ENCODE results near the gene THOC6. TPM values are rescaled to one million over a fixed set of nuclear protein-coding genes. Genes with fewer than 3 reads are reported as not detected.

THOC6 gene
- total and polyA plus RNA-seq, 2 donors (not counting 1 experiment from before 2014, with no cell fraction given) = 28.5 to 52.2 TPM

- Histone ChIP-seq H3K9ac (ENCODE audit: low read length) (no peak overlapping the region), H3K9me3 (ENCODE audit: control extremely low read depth in 1 of 3, control insufficient read depth in 2 of 3, insufficient read depth in 1 of 3, low read length in 2 of 3) (no peaks in the 10 kb centered on the region), H4K20me1 (ENCODE audit: control insufficient read depth, insufficient read depth, low read length, poor library complexity, severe bottlenecking) (no peaks in the 10 kb centered on the region), H3K4me3 (ENCODE audit: control extremely low read depth in 1 of 5, extremely low read depth in 1 of 5, insufficient read depth in 1 of 5, low read depth in 2 of 5, low read length in 4 of 5) (no peak overlapping the region), H3K4me1 (ENCODE audit: control insufficient read depth in 2 of 2, insufficient read depth in 2 of 2, low read length in 2 of 2) (peaks cover 3 to 4% of the 10 kb centered on the region in 2 donors), H2AFZ (ENCODE audit: insufficient read depth, low read depth, low read length, poor library complexity, severe bottlenecking) (no peak overlapping the region), H3K36me3 (replicated peaks in 1 of 2; ENCODE audit: control extremely low read depth in 1 of 2, control insufficient read depth in 1 of 2, extremely low read depth in 1 of 2, insufficient read depth in 2 of 2, low read length in 1 of 2) (no peaks in the 10 kb centered on the region), H3K27ac (ENCODE audit: low read length in 2 of 2) (no peak overlapping the region), H3K79me2 (ENCODE audit: control insufficient read depth, insufficient read depth, low read length) (no peaks in the 10 kb centered on the region), H3K27me3 (replicated peaks in 1 of 4; ENCODE audit: control extremely low read depth in 1 of 4, control insufficient read depth in 3 of 4, insufficient read depth in 4 of 4, low read length in 3 of 4) (no peaks in the 10 kb centered on the region), H3K4me2 (replicated peaks; ENCODE audit: low read depth, low read length, poor library complexity, severe bottlenecking) (no peak overlapping the region)
- TF ChIP-seq EZH2 (IDR thresholded peaks at IDR 0.05; ENCODE audit: borderline replicate concordance, insufficient read depth, low read depth, low read length, poor library complexity, severe bottlenecking) = no peak
- TF ChIP-seq, protein P1, sequence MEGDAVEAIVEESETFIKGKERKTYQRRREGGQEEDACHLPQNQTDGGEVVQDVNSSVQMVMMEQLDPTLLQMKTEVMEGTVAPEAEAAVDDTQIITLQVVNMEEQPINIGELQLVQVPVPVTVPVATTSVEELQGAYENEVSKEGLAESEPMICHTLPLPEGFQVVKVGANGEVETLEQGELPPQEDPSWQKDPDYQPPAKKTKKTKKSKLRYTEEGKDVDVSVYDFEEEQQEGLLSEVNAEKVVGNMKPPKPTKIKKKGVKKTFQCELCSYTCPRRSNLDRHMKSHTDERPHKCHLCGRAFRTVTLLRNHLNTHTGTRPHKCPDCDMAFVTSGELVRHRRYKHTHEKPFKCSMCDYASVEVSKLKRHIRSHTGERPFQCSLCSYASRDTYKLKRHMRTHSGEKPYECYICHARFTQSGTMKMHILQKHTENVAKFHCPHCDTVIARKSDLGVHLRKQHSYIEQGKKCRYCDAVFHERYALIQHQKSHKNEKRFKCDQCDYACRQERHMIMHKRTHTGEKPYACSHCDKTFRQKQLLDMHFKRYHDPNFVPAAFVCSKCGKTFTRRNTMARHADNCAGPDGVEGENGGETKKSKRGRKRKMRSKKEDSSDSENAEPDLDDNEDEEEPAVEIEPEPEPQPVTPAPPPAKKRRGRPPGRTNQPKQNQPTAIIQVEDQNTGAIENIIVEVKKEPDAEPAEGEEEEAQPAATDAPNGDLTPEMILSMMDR (IDR thresholded peaks at IDR 0.05) = no peak
- POLR2A ChIA-PET = interaction anchor here (0.6 kb wide), 1 partner anchor 41 kb away, joined by 6 read pairs; no protein-coding TSS in a partner anchor
- Mint-ChIP-seq H3K27me3 (no peaks in the 10 kb centered on the region), H3K27ac (peak overlapping the region; percentile 59), H3K9me3 (ENCODE audit: insufficient read depth) (no peaks in the 10 kb centered on the region), H3K4me1 (peaks cover 4% of the 10 kb centered on the region), H3K4me3 (no peak overlapping the region)
- CTCF ChIA-PET = interaction anchor here (5.0 kb wide), 1 partner anchor 62 kb away, joined by 38 read pairs; no protein-coding TSS in a partner anchor
- ATAC-seq (ENCODE audit: low read depth) (no peak), DNase-seq (no peak)
- intact Hi-C loops (cut with micrococcal nuclease) = no loop called here
- WGBS (ENCODE audit: insufficient coverage) = 97% methylated on average over 26 of the region's 26 CpGs
These were observed 42.1 kb downstream of the THOC6 start for GRCh38 chr16:3065742-3066439.

DNA sequence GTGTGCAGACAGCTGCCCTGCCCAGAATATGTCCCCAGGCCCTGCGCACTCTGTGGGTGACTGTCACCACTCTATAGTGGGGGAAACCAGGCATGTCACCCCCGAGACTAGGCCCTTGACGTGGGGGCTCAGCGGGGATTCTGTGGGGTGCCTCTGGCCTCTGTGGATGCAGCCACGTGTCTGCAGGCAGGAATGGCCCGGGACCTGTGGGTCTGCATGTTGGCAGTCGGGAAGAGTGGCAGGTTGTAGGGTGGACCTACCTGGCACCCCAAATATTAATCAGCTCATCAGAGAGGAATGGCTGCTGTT is 42.6 kb downstream of the THOC6 start:
- Mint-ChIP-seq H3K9me3 (ENCODE audit: insufficient read depth) (no peaks in the 10 kb centered on the region), H3K27me3 (no peaks in the 10 kb centered on the region), H3K27ac (no peak overlapping the region), H3K4me1 (peaks cover 5% of the 10 kb centered on the region), H3K4me3 (no peak overlapping the region)
- POLR2A ChIA-PET = no interaction called here
- Histone ChIP-seq H3K4me2 (replicated peaks; ENCODE audit: low read depth, low read length, poor library complexity, severe bottlenecking) (no peak overlapping the region), H4K20me1 (ENCODE audit: control insufficient read depth, insufficient read depth, low read length, poor library complexity, severe bottlenecking) (no peaks in the 10 kb centered on the region), H3K27ac (ENCODE audit: low read length in 2 of 2) (no peak overlapping the region), H3K4me1 (ENCODE audit: control insufficient read depth in 2 of 2, insufficient read depth in 2 of 2, low read length in 2 of 2) (peaks cover 3 to 4% of the 10 kb centered on the region in 2 donors), H3K9ac (ENCODE audit: low read length) (no peak overlapping the region), H3K9me3 (ENCODE audit: control extremely low read depth in 1 of 3, control insufficient read depth in 2 of 3, insufficient read depth in 1 of 3, low read length in 2 of 3) (no peaks in the 10 kb centered on the region), H3K27me3 (replicated peaks in 1 of 4; ENCODE audit: control extremely low read depth in 1 of 4, control insufficient read depth in 3 of 4, insufficient read depth in 4 of 4, low read length in 3 of 4) (no peaks in the 10 kb centered on the region), H3K4me3 (ENCODE audit: control extremely low read depth in 1 of 5, extremely low read depth in 1 of 5, insufficient read depth in 1 of 5, low read depth in 2 of 5, low read length in 4 of 5) (no peak overlapping the region), H3K36me3 (replicated peaks in 1 of 2; ENCODE audit: control extremely low read depth in 1 of 2, control insufficient read depth in 1 of 2, extremely low read depth in 1 of 2, insufficient read depth in 2 of 2, low read length in 1 of 2) (no peaks in the 10 kb centered on the region), H3K79me2 (ENCODE audit: control insufficient read depth, insufficient read depth, low read length) (no peaks in the 10 kb centered on the region), H2AFZ (ENCODE audit: insufficient read depth, low read depth, low read length, poor library complexity, severe bottlenecking) (no peak overlapping the region)
- CTCF ChIA-PET = interaction anchor here (0.7 kb wide), 1 partner anchor 63 kb away, joined by 3 read pairs; no protein-coding TSS in a partner anchor
- 92% methylated on average over 7 of the region's 7 CpGs for whole genome bisulfite sequencing (ENCODE audit: insufficient coverage)
- DNase-seq (no peak), ATAC-seq (ENCODE audit: low read depth) (no peak)
- TF ChIP-seq, protein P1 (IDR thresholded peaks at IDR 0.05) = no peak
- no peak for TF ChIP-seq EZH2 (IDR thresholded peaks at IDR 0.05; ENCODE audit: borderline replicate concordance, insufficient read depth, low read depth, low read length, poor library complexity, severe bottlenecking)
- intact Hi-C loops (cut with micrococcal nuclease) = no loop called here

All from B cell (primary cell).